H1 (cell line): ENCODE measurements around the gene CRADD.

Experiments
- RFX5 ChIP-seq: IDR thresholded peaks from 2 replicates; pipeline ENCODE4 v1.6.1; 2011; ENCODE audit warnings: low read depth, low read length, improper control_type of control experiment, borderline replicate concordance
- TBP ChIP-seq: IDR thresholded peaks from 2 replicates; pipeline ENCODE4 v1.6.1; 2011; ENCODE audit warnings: low read depth, low read length, improper control_type of control experiment

DNA sequence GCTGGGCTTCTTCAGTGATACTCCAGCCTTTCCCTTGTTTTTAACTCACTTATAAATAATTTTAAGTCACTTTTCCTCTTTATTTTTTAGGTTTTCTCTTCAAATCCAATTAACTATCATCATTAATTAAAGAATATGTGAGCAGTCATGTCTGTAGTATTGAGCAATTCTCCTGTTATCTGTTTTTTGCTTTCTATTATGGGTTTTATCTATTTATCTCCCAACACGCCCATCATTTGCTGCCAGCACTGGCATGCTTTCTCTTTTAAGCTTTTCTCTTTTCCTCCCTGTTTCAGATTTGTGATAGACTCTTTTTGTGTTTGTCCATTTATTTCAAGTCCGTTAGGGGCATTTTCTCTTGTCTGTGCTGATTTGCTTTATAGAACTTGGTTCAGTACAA is 72.3 kb downstream of the CRADD start:
- TF ChIP-seq TBP (no peak), RFX5 (no peak)
